H9 (cell line): Measurements from ENCODE around the gene SHC1. TPM values are rescaled to one million over a fixed set of nuclear protein-coding genes. Genes with fewer than 3 reads are reported as not detected.

Source experiments
- DNase-seq: peaks from one replicate; pipeline ENCODE4 v3.0.0-alpha.2; 2017
- H2AFZ ChIP-seq: one replicate; pipeline ENCODE4 v1.6.1; 2013; ENCODE audit warnings: mild to moderate bottlenecking, low read length, control low read depth, moderate library complexity
- H2AK5ac ChIP-seq: 2 replicates; pipeline ENCODE4 v1.6.1; 2013; ENCODE audit warnings: low read length, control low read depth, mixed read lengths; ENCODE audit not compliant: insufficient read length
- H2BK120ac ChIP-seq: one replicate; pipeline ENCODE4 v1.6.1; 2013; ENCODE audit warnings: low read depth, mild to moderate bottlenecking, low read length, control low read depth, inconsistent platforms; ENCODE audit not compliant: poor library complexity, severe bottlenecking
- H2BK12ac ChIP-seq: 2 replicates; pipeline ENCODE4 v1.6.1; 2013; ENCODE audit warnings: low read length, control low read depth, mixed read lengths, low read depth; ENCODE audit not compliant: insufficient read length
- H2BK15ac ChIP-seq: 2 replicates; pipeline ENCODE4 v1.6.1; 2013; ENCODE audit warnings: low read depth, low read length, control low read depth
- H2BK20ac ChIP-seq: one replicate; pipeline ENCODE4 v1.6.1; 2013; ENCODE audit warnings: low read depth, mild to moderate bottlenecking, low read length, control low read depth, inconsistent platforms; ENCODE audit not compliant: poor library complexity, severe bottlenecking
- H2BK5ac ChIP-seq: 2 replicates; pipeline ENCODE4 v1.6.1; 2013; ENCODE audit warnings: low read length, control low read depth, mixed read lengths; ENCODE audit not compliant: insufficient read length
- H3K14ac ChIP-seq: 2 replicates; pipeline ENCODE4 v1.6.1; 2013; ENCODE audit warnings: low read length, control low read depth; ENCODE audit not compliant: insufficient read depth
- H3K18ac ChIP-seq: 2 replicates; pipeline ENCODE4 v1.6.1; 2013; ENCODE audit warnings: low read depth, mild to moderate bottlenecking, mixed read lengths, low read length, control low read depth; ENCODE audit not compliant: insufficient read length
- H3K23ac ChIP-seq: 2 replicates; pipeline ENCODE4 v1.6.1; 2013; ENCODE audit warnings: low read length, control low read depth, mixed read lengths, low read depth; ENCODE audit not compliant: insufficient read length
- H3K23me2 ChIP-seq: 2 replicates; pipeline ENCODE4 v1.6.1; 2013; ENCODE audit warnings: low read depth, mild to moderate bottlenecking, mixed read lengths, low read length, control low read depth; ENCODE audit not compliant: insufficient read length, poor library complexity, severe bottlenecking
- H3K27ac ChIP-seq: 2 replicates; pipeline ENCODE4 v1.5.1; 2013; ENCODE audit warnings: low read length, control low read depth, mixed read lengths, low read depth; ENCODE audit not compliant: insufficient read length
- H3K27me3 ChIP-seq: 2 replicates; pipeline ENCODE4 v1.6.1; 2013; ENCODE audit warnings: low read length, control low read depth, inconsistent platforms; ENCODE audit not compliant: insufficient read depth
- H3K4ac ChIP-seq: 2 replicates; pipeline ENCODE4 v1.6.1; 2013; ENCODE audit warnings: low read depth, mild to moderate bottlenecking, control low read depth, inconsistent platforms, low read length, moderate library complexity
- H3K4me1 ChIP-seq: 2 replicates; pipeline ENCODE4 v1.6.1; 2013; ENCODE audit warnings: low read length, control low read depth, inconsistent platforms; ENCODE audit not compliant: insufficient read depth
- H3K4me2 ChIP-seq: 2 replicates; pipeline ENCODE4 v1.6.1; 2013; ENCODE audit warnings: low read length, control low read depth, mixed read lengths; ENCODE audit not compliant: insufficient read length, insufficient read depth
- H3K56ac ChIP-seq: 2 replicates; pipeline ENCODE4 v1.6.1; 2013; ENCODE audit warnings: low read depth, mild to moderate bottlenecking, mixed read lengths, low read length, control low read depth; ENCODE audit not compliant: insufficient read length
- H3K79me1 ChIP-seq: 2 replicates; pipeline ENCODE4 v1.6.1; 2013; ENCODE audit warnings: low read depth, mild to moderate bottlenecking, moderate library complexity, low read length, control low read depth, inconsistent platforms; ENCODE audit not compliant: insufficient read depth, poor library complexity, severe bottlenecking
- H3K79me2 ChIP-seq: 2 replicates; pipeline ENCODE4 v1.6.1; 2013; ENCODE audit warnings: low read length, control low read depth, inconsistent platforms; ENCODE audit not compliant: insufficient read depth
- H3K9ac ChIP-seq: 2 replicates; pipeline ENCODE4 v1.6.1; 2013; ENCODE audit warnings: low read length, control low read depth, mixed read lengths; ENCODE audit not compliant: insufficient read length; ENCODE audit errors: extremely low read depth
- H3K9me3 ChIP-seq: one replicate; pipeline ENCODE4 v1.6.1; 2013; ENCODE audit warnings: low read depth, low read length, inconsistent platforms; ENCODE audit not compliant: control insufficient read depth
- H3T11ph ChIP-seq: one replicate; pipeline ENCODE4 v1.6.1; 2013; ENCODE audit warnings: mild to moderate bottlenecking, low read length, control low read depth, inconsistent platforms
- H4K20me1 ChIP-seq: one replicate; pipeline ENCODE4 v1.6.1; 2013; ENCODE audit not compliant: control insufficient read depth, insufficient read length, insufficient read depth
- H4K5ac ChIP-seq: 2 replicates; pipeline ENCODE4 v1.6.1; 2013; ENCODE audit warnings: low read depth, mild to moderate bottlenecking, mixed read lengths, low read length, control low read depth; ENCODE audit not compliant: insufficient read length
- H4K8ac ChIP-seq: replicated peaks from 2 replicates; pipeline ENCODE4 v1.6.1; 2013; ENCODE audit warnings: low read length, control low read depth, mixed read lengths, low read depth; ENCODE audit not compliant: insufficient read length
- H4K91ac ChIP-seq: 2 replicates; pipeline ENCODE4 v1.6.1; 2013; ENCODE audit warnings: low read depth, mild to moderate bottlenecking, moderate library complexity, mixed read lengths, low read length, control low read depth; ENCODE audit not compliant: insufficient read length
- H3K27ac Mint-ChIP-seq, 3 experiments: 2 replicates in 2 of 3; 3 replicates in 1 of 3; pipeline ENCODE4 v1.8.0; 2020 to 2021; ENCODE audit warnings: mixed read lengths in 3 of 3, mild to moderate bottlenecking in 1 of 3, moderate library complexity in 1 of 3
- H3K27me3 Mint-ChIP-seq: 2 replicates; pipeline ENCODE4 v1.8.0; 2021; ENCODE audit warnings: low read depth, mild to moderate bottlenecking, moderate library complexity, mixed read lengths
- H3K36me3 Mint-ChIP-seq, 3 experiments: 2 replicates in 2 of 3; 3 replicates in 1 of 3; pipeline ENCODE4 v1.8.0; 2020 to 2021; ENCODE audit warnings: low read depth in 3 of 3, mixed read lengths in 3 of 3; ENCODE audit not compliant: insufficient read depth in 1 of 3
- H3K4me1 Mint-ChIP-seq, 2 experiments: 2 replicates each; pipeline ENCODE4 v1.8.0; 2020; ENCODE audit warnings: mixed read lengths in 2 of 2
- H3K4me3 Mint-ChIP-seq, 2 experiments: 2 replicates in 1 of 2; 3 replicates in 1 of 2; pipeline ENCODE4 v1.8.0; 2020 to 2021; ENCODE audit warnings: mild to moderate bottlenecking in 2 of 2, mixed read lengths in 2 of 2, moderate library complexity in 1 of 2
- H3K9me3 Mint-ChIP-seq, 2 experiments: 2 replicates in 1 of 2; 3 replicates in 1 of 2; pipeline ENCODE4 v1.8.0; 2020; ENCODE audit warnings: mild to moderate bottlenecking in 2 of 2, mixed read lengths in 2 of 2, moderate library complexity in 1 of 2
- CTCF ChIP-seq: fragments of 200-600 bp; sonication (generic); conservative IDR thresholded peaks from 3 replicates; pipeline ENCODE4 v1.8.0; 2021; ENCODE audit warnings: antibody characterized with exemption, mild to moderate bottlenecking
- WGBS: extraction: QIAGEN DNeasy Blood & Tissue Kit; methylation state at CpG from one replicate; pipeline ENCODE4 v1.1.7; 2013; ENCODE audit warnings: missing lambda C conversion rate, low lambda C conversion rate, mixed read lengths; ENCODE audit not compliant: insufficient read length; ENCODE audit errors: extremely low coverage; 5-methylcytosine and 5-hydroxymethylcytosine counted together
- total RNA-seq: library from RNA; stranded (reverse); gene quantifications from 2 replicates; pipeline ENCODE4 v1.2.1, GENCODE V29; 2021

Gene SHC1
- total RNA-seq, 1 experiment from 2014 or later: 168 TPM

DNA sequence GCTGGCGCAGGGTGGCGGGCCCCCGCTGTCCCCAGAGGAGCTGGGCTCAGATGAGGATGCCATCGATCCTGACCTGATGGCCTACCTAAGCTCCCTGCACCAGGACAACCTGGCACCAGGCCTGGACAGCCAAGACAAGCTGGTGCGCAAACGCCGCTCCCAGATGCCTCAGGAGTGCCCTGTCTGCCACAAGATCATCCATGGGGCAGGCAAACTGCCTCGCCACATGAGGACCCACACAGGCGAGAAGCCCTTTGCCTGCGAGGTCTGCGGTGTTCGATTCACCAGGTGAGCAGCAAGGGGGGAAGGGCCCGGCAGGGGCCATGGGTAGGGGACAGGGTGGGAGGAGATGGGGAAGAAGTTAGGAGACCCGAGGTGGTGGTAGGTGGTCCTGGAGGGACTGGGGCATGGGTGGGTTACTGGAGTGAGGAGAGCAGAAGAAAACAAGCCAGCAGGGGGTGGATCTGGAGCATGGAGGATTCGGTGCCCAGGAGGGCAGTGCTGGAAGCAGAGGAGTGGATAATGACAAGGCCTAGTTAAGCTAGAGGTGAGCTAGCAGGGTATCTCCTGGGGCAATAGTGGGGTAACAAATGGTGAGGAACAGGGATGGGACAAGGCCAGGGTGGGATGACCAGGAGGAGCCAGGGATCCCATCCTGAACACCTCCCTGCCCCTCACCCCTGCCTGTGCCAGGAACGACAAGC lies 45.1 kb upstream of the SHC1 start:
- Mint-ChIP-seq H3K27ac (peak overlapping the region in 2 of 3 experiments; percentile 51 to 80; a peak in 4 of 7 replicates), H3K27me3 (no peaks in the 10 kb centered on the region; the same call in 1 of the 2 replicates), H3K36me3 (peaks cover 8 to 39% (median 23%) of the 10 kb centered on the region in 3 experiments; a peak in 6 of 7 replicates), H3K4me1 (peaks cover 39 to 62% of the 10 kb centered on the region in 2 experiments), H3K4me3 (peak overlapping the region in 1 of 2 experiments; percentile 42; a peak in 2 of 5 replicates), H3K9me3 (no peaks in the 10 kb centered on the region; a peak in 1 of 5 replicates)
- Histone ChIP-seq H3K4ac (no peak overlapping the region), H4K8ac (no peak overlapping the region), H4K20me1 (no peaks in the 10 kb centered on the region), H3K79me2 (no peaks in the 10 kb centered on the region; the same call in 1 of the 2 replicates), H3K56ac (no peak overlapping the region), H3K9ac (no peak overlapping the region), H3K79me1 (no peaks in the 10 kb centered on the region), H2BK5ac (no peak overlapping the region), H3K4me2 (no peak overlapping the region), H3K9me3 (no peaks in the 10 kb centered on the region), H4K91ac (no peak overlapping the region), H2BK20ac (no peak overlapping the region), H2BK120ac (no peak overlapping the region), H3K18ac (no peak overlapping the region), H3K27ac (no peak overlapping the region), H3K23me2 (no peaks in the 10 kb centered on the region), H3K23ac (no peak overlapping the region), H4K5ac (no peak overlapping the region), H2AK5ac (no peak overlapping the region), H3K27me3 (no peaks in the 10 kb centered on the region), H3T11ph (no peak overlapping the region), H2BK15ac (no peak overlapping the region), H3K4me1 (peaks cover 3% of the 10 kb centered on the region; the same call in 1 of the 2 replicates), H3K14ac (no peak overlapping the region), H2AFZ (no peak overlapping the region), H2BK12ac (no peak overlapping the region)
- no CpG with 5 or more reads among the region's 16 CpGs for WGBS
- TF ChIP-seq CTCF: no peak
- DNase-seq: no peak
